GM18873 (cell line): ENCODE data around the gene DAW1.
"Not testable (repeated sequence)": the region's sequence is repeated elsewhere in the genome, so short reads cannot be mapped to it uniquely, and the experiment has no call there.

Source experiments
- ATAC-seq: cut with Tn5 transposase; IDR thresholded peaks from one replicate; pipeline ENCODE4 v1.9.1; 2021; ENCODE audit warnings: mild to moderate bottlenecking, moderate library complexity, moderate number of reproducible peaks; ENCODE audit not compliant: unreplicated experiment, low FRiP score

The DAW1 gene, protein sequence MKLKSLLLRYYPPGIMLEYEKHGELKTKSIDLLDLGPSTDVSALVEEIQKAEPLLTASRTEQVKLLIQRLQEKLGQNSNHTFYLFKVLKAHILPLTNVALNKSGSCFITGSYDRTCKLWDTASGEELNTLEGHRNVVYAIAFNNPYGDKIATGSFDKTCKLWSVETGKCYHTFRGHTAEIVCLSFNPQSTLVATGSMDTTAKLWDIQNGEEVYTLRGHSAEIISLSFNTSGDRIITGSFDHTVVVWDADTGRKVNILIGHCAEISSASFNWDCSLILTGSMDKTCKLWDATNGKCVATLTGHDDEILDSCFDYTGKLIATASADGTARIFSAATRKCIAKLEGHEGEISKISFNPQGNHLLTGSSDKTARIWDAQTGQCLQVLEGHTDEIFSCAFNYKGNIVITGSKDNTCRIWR

GRCh38 chr2:227871375-227871791 lies at the start of gene DAW1:
Gene DAW1, plus strand, starts transcription at chr2:227871631. Its CDS starts 59 bp downstream, at chr2:227871690.
- ATAC-seq, result no peak

GRCh38 chr2:227822416-227823003 lies 48.9 kb upstream of the DAW1 start:
- no peak for ATAC-seq

DNA sequence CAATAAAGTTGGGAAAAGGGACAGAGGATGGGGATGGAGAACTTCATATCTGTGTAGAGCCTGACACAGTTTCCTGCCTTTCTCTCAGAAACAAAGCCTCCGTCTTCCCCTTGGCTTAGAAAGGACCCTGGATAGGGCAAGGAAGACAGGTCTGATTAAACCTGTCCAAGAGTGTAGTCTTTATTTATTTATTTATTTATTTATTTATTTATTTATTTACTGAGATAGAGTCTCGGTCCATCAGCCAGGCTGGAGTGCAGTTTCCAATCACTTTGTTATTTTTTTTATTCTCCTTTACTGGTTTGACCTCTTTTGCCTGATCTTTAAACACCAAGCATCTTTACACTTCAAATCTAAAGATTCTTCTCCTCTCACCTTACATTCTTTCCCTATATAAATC lies 47.5 kb upstream of the DAW1 start:
- ATAC-seq, result no peak

DNA sequence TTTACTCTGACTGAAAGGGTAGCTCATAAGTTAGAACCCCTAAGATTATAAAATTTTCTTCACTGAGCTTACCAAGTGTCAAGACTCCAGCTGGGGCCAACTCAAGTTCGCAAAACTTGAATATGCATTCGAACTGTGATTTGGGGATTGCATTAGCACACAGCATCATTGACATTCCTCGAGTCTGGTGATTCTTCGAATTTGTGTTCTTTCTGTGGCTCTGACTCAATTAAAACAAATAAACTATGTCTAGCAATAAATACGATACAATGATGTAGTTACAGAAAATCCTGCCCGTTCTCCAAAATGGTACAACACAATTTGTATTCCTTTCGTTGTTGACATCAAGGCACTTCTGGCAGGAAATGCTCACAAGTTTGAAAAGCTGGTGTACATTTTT lies 46.7 kb upstream of the DAW1 start:
- ATAC-seq, result no peak

- no peak for ATAC-seq
Measured at GRCh38 chr2:227826019-227826521, 45.4 kb upstream of the DAW1 start.

GRCh38 chr2:227826563-227826962 lies 44.9 kb upstream of the DAW1 start:
- ATAC-seq, result no peak

- no peak for ATAC-seq
Measured at GRCh38 chr2:227827143-227827542, 44.3 kb upstream of the DAW1 start.

- ATAC-seq, result no peak
Measured at GRCh38 chr2:227828477-227828912, 42.9 kb upstream of the DAW1 start.

DNA sequence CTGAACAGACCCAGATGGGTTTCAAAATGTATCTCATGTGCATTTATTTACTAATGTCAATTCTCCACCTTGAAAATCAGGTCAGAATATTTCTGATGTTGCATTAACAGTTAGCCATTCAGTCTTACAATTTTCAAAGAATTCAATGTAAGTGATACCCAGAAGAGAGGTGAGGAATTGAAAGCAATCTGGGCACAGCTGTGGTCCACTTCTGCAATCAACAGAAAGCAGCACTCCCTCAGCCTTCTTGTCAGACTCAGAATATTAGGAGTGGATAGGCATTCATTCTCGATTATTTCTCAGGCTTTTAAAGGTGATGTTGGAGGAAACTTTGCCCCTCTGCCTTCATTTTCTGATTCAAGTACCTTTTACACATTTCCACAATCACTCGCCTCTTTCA lies 42.1 kb upstream of the DAW1 start:
- ATAC-seq, result no peak

DNA sequence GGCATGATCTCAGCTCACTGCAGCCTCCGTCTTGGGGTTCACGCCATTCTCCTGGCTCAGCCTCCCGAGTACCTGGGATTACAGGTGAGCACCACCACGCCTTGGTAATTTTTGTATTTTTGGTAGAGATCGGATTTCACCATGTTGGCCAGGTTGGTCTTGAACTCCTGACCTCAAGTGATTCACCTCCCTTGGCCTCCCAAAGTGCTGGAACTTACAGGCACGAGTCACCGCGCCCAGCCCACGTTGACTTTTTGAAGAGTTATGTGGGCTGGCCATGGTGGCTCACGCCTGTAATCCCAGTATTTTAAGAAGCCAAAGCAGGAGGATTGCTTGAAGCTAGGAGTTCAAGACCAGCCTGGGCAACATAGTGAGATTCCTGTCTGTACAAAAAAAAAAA lies 37.0 kb upstream of the DAW1 start:
- no peak for ATAC-seq

DNA sequence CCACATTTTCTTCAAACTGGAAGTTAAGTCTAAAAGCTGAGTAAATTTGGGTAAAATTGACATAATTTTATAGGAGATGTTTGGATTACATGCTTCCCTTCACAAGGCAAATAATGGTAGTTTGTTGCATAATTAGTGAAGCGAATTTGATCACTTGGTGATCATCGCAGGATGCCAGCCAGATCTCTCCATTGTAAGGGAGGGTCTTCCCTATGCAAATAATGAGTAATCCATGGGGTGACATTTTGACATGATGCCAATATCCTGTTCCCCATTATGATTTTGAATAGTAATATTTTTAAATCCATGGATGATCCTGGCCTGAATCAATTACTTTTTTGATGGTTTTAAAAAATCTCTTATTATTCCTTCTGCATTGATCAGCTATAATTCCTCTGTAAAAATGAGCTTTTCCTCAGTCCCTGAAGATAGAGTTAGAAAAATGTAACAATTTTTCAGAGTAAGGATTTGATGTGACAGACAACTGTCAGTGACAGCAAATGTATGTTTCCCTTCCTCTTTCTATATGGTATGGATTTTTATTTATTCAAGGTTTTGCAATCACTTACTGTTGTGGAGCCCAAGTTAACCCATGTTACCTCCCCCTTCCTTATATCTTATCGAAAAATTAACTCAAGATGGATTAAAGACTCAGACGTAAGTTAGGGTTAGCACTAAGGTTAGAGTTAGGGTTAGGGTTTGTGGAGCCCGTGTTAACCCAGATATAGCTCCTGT lies 36.3 kb upstream of the DAW1 start:
- no peak for ATAC-seq

GRCh38 chr2:227839339-227840129 lies 31.9 kb upstream of the DAW1 start:
- ATAC-seq, result not testable (repeated sequence)

GRCh38 chr2:227846831-227847230 lies 24.6 kb upstream of the DAW1 start:
- no peak for ATAC-seq

- ATAC-seq, result no peak
Measured at GRCh38 chr2:227848146-227848545, 23.3 kb upstream of the DAW1 start.

GRCh38 chr2:227848586-227848985 lies 22.8 kb upstream of the DAW1 start:
- no peak for ATAC-seq

GRCh38 chr2:227849906-227850305 lies 21.5 kb upstream of the DAW1 start:
- ATAC-seq, result no peak

DNA sequence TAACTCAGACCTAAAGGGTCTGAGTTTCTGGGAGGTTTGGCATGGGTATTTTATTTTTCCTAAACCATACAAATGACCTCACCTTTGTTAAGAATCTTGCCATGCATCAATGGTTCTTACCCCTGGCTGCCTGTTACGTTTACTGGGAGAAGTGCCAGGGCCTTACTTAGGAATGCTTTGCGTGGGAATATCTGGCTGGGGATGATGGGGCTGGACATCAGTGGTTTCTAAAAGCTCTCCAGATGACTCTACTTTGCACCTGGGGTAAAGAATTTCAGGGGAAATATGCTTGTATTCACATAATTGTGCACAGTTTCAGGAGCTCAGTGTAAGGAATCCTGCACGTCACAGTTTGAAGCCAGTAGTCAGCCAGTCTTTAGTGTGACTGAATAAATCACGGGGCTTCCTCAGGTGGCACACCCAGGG lies 18.2 kb upstream of the DAW1 start:
- ATAC-seq, result no peak

DNA sequence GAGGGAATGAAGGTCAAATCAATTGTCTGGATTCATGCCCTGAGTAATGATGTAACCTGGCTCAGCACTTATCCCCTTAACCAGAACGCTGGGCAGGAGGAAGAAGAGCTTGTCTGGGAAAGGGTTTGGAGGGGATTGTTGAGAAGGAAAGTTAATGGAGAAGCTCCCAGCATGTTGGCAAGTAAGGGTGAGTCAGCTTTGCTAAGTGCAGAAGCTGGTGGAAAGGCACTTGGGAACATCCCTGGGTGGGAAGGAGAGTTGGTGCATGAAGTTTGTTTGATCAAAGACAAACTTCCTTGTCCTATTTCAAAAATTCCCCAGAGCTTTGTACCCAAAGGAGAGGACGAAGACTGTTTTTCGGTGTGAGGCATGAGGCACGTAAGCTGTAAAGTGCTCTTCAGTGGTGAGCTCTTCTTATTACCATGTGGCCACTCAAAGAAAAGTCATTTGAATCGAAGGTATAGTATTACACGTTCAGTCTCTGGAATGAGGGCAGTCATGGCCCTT lies 17.6 kb upstream of the DAW1 start:
- ATAC-seq, result no peak

- ATAC-seq, result no peak
Measured at GRCh38 chr2:227855440-227855839, 16.0 kb upstream of the DAW1 start.

- no peak for ATAC-seq
Measured at GRCh38 chr2:227856697-227857096, 14.7 kb upstream of the DAW1 start.
